Measurements from ENCODE around the gene TMEM63B.
"Not testable (repeated sequence)": the region's sequence is repeated elsewhere in the genome, so short reads cannot be mapped to it uniquely, and the experiment has no call there.

TMEM63B gene

GRCh38 chr6:44127186-44128019 is at the start of gene TMEM63B, which contains the start of gene MRPL14:
TSS of gene TMEM63B (plus strand) at chr6:44127554. CDS start at chr6:44134585, 7,031 bp downstream.
TSS of gene MRPL14 (minus strand) at chr6:44127452. CDS start at chr6:44116611, 10,841 bp downstream.
- FAIRE-seq (peak; percentile 4), DNase-seq (ENCODE audit: insufficient read length, low spot score) (peak; percentile 98)

GRCh38 chr6:44078219-44078826 is 49.0 kb upstream of the TMEM63B start:
- FAIRE-seq: no peak
- no peak for DNase-seq (ENCODE audit: insufficient read length, low spot score)

- peak; percentile 78 for FAIRE-seq
Measured at GRCh38 chr6:44078827-44079671, 48.3 kb upstream of the TMEM63B start.

GRCh38 chr6:44079672-44080071 is 47.7 kb upstream of the TMEM63B start:
- no peak for FAIRE-seq
- DNase-seq (ENCODE audit: insufficient read length, low spot score): no peak

More at GRCh38 chr6:44078827-44079671, 48.3 kb upstream of the TMEM63B start:
- DNase-seq (ENCODE audit: insufficient read length, low spot score): peak; percentile 80

GRCh38 chr6:44080561-44081521 is 46.5 kb upstream of the TMEM63B start:
- FAIRE-seq (no peak), DNase-seq (ENCODE audit: insufficient read length, low spot score) (no peak)

GRCh38 chr6:44081753-44082152 is 45.6 kb upstream of the TMEM63B start:
- DNase-seq (ENCODE audit: insufficient read length, low spot score): no peak
- FAIRE-seq: no peak

GRCh38 chr6:44082872-44083321 is 44.5 kb upstream of the TMEM63B start:
- no peak for FAIRE-seq
- DNase-seq (ENCODE audit: insufficient read length, low spot score): no peak

GRCh38 chr6:44084231-44085014 is 42.9 kb upstream of the TMEM63B start:
- DNase-seq (ENCODE audit: insufficient read length, low spot score): no peak
- no peak for FAIRE-seq

- no peak for DNase-seq (ENCODE audit: insufficient read length, low spot score)
- no peak for FAIRE-seq
Measured at GRCh38 chr6:44085219-44085618, 42.1 kb upstream of the TMEM63B start.

GRCh38 chr6:44086931-44087574 is 40.3 kb upstream of the TMEM63B start:
- no peak for DNase-seq (ENCODE audit: insufficient read length, low spot score)
- FAIRE-seq: no peak

- FAIRE-seq: no peak
- DNase-seq (ENCODE audit: insufficient read length, low spot score): no peak
Measured at GRCh38 chr6:44087623-44088022, 39.7 kb upstream of the TMEM63B start.

- no peak for FAIRE-seq
- DNase-seq (ENCODE audit: insufficient read length, low spot score): no peak
Measured at GRCh38 chr6:44088827-44089590, 38.3 kb upstream of the TMEM63B start.

- no peak for FAIRE-seq
- DNase-seq (ENCODE audit: insufficient read length, low spot score): no peak
Measured at GRCh38 chr6:44090465-44090864, 36.9 kb upstream of the TMEM63B start.

- not testable (repeated sequence) for DNase-seq (ENCODE audit: insufficient read length, low spot score); FAIRE-seq
Measured at GRCh38 chr6:44091356-44091755, 36.0 kb upstream of the TMEM63B start.

- FAIRE-seq: no peak
- DNase-seq (ENCODE audit: insufficient read length, low spot score): no peak
Measured at GRCh38 chr6:44091981-44092884, 35.1 kb upstream of the TMEM63B start.

GRCh38 chr6:44093066-44093465 is 34.3 kb upstream of the TMEM63B start:
- no peak for FAIRE-seq
- DNase-seq (ENCODE audit: insufficient read length, low spot score): no peak

All from HTR-8/SVneo (cell line).